HCT116 (cell line): ENCODE results near the gene OSBPL8. TPM values are rescaled to one million over a fixed set of nuclear protein-coding genes. Genes with fewer than 3 reads are reported as not detected.

Experiments
- RAD21 ChIP-seq: IDR thresholded peaks from 2 replicates; pipeline ENCODE4 v1.6.1; 2012; ENCODE audit warnings: low read depth, mild to moderate bottlenecking
- TCF7L2 ChIP-seq: IDR thresholded peaks from 2 replicates; pipeline ENCODE4 v1.7.0; 2011; ENCODE audit warnings: borderline replicate concordance, inconsistent platforms; ENCODE audit not compliant: insufficient read depth, insufficient read length; ENCODE audit errors: extremely low read depth
- total RNA-seq: library from RNA; stranded (reverse); gene quantifications from one replicate; pipeline ENCODE4 v1.2.1, GENCODE V29; 2021; ENCODE audit not compliant: unreplicated experiment
- TF ChIP-seq, protein P1 (sequence below), 3 experiments: fragments of 200-600 bp in 1 of 3; sonication (generic) in 1 of 3; IDR thresholded peaks in 2 of 3; conservative IDR thresholded peaks in 1 of 3; 2 replicates each; pipeline ENCODE4 v1.5.1; 2012 to 2017; ENCODE audit warnings: low read depth in 2 of 3, low read length in 2 of 3, antibody characterized with exemption in 1 of 3, borderline replicate concordance in 1 of 3, control low read depth in 1 of 3, mild to moderate bottlenecking in 1 of 3, mixed read lengths in 1 of 3, mixed run types in 1 of 3, moderate library complexity in 1 of 3; ENCODE audit not compliant: insufficient read depth in 1 of 3
- TF ChIP-seq, protein P2 (sequence below): IDR thresholded peaks from 2 replicates; pipeline ENCODE4 v1.6.1; 2012; ENCODE audit warnings: low read depth
- TF ChIP-seq, protein P3 (sequence below): IDR thresholded peaks from 2 replicates; pipeline ENCODE4 v1.6.1; 2012

OSBPL8 gene
- total RNA-seq, 1 experiment from 2014 or later = 115 TPM

DNA sequence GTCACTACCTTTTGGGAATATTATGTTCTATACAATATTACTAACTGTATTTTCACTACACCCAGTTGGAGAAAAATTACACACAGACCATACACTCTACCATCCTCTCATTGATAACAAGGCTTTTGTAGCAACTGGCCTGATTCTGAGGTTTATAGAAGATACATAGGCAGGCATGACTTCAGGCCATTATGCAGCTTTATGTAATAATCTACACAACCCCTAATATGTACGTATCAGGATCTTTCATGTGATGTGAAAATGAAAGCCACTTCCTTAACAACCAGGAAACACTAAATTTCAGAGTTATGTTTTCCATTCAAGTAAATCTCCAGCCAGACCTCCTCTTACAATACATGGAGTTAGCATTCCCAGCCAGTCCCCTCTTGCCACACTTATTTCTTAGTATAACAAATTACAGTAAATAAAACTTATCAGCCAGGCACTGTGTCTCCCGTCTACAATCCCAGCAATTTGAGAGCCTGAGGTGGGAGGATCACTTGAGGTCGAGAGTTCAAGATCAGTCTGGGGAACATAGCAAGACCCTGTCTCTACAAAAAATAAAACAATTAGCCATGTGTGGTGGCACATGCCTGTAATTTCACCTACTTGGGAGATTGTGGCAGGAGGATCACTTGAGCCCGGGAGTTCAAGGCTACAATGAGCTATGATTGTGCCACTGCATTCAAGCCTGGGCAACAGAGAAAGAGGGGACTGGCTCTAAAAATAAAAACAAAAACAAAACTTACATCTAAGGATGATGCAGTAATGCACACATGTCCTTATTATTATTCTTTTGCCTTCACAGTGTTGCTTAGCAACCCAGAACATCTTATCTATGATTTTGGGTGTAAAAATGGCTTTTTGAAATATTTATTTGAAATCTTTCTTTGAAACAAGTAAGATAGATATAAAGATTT, 10.4 kb upstream of the OSBPL8 start (continued):
- TF ChIP-seq, protein P1, sequence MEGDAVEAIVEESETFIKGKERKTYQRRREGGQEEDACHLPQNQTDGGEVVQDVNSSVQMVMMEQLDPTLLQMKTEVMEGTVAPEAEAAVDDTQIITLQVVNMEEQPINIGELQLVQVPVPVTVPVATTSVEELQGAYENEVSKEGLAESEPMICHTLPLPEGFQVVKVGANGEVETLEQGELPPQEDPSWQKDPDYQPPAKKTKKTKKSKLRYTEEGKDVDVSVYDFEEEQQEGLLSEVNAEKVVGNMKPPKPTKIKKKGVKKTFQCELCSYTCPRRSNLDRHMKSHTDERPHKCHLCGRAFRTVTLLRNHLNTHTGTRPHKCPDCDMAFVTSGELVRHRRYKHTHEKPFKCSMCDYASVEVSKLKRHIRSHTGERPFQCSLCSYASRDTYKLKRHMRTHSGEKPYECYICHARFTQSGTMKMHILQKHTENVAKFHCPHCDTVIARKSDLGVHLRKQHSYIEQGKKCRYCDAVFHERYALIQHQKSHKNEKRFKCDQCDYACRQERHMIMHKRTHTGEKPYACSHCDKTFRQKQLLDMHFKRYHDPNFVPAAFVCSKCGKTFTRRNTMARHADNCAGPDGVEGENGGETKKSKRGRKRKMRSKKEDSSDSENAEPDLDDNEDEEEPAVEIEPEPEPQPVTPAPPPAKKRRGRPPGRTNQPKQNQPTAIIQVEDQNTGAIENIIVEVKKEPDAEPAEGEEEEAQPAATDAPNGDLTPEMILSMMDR (IDR thresholded peaks at IDR 0.05 in 2 of 3, conservative IDR thresholded peaks at IDR 0.05 in 1 of 3; ENCODE audit: borderline replicate concordance in 1 of 3, insufficient read depth in 1 of 3, low read depth in 2 of 3, low read length in 2 of 3) = no peak
- TF ChIP-seq RAD21 (no peak), TCF7L2 (no peak)
- TF ChIP-seq, protein P2, sequence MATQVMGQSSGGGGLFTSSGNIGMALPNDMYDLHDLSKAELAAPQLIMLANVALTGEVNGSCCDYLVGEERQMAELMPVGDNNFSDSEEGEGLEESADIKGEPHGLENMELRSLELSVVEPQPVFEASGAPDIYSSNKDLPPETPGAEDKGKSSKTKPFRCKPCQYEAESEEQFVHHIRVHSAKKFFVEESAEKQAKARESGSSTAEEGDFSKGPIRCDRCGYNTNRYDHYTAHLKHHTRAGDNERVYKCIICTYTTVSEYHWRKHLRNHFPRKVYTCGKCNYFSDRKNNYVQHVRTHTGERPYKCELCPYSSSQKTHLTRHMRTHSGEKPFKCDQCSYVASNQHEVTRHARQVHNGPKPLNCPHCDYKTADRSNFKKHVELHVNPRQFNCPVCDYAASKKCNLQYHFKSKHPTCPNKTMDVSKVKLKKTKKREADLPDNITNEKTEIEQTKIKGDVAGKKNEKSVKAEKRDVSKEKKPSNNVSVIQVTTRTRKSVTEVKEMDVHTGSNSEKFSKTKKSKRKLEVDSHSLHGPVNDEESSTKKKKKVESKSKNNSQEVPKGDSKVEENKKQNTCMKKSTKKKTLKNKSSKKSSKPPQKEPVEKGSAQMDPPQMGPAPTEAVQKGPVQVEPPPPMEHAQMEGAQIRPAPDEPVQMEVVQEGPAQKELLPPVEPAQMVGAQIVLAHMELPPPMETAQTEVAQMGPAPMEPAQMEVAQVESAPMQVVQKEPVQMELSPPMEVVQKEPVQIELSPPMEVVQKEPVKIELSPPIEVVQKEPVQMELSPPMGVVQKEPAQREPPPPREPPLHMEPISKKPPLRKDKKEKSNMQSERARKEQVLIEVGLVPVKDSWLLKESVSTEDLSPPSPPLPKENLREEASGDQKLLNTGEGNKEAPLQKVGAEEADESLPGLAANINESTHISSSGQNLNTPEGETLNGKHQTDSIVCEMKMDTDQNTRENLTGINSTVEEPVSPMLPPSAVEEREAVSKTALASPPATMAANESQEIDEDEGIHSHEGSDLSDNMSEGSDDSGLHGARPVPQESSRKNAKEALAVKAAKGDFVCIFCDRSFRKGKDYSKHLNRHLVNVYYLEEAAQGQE = no peak
- TF ChIP-seq, protein P3, sequence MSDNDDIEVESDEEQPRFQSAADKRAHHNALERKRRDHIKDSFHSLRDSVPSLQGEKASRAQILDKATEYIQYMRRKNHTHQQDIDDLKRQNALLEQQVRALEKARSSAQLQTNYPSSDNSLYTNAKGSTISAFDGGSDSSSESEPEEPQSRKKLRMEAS = no peak
